Measurements from ENCODE around the gene SNX3. TPM values are rescaled to one million over a fixed set of nuclear protein-coding genes. Genes with fewer than 3 reads are reported as not detected.

Gene SNX3
- total and polyA plus RNA-seq, 12 donors = 115 to 491 (median 230) TPM

DNA sequence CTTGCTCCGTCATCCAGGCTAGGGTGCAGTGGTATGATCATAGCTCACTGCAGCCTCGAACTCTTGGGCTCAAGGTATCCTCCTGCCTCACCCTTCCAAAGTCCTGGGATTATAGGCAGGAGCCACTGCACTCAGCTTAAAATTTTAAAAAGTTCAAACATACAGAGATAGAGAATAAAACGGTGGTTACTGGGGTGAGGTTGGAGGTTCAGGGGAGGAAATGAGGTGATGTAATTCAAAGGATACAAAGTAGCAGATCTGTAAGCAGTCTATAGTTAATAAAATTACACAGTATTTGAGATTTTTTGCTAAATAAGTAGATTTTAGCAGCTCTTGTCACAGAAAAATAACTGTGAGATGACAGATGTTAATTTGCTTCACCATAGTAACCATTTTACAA, 26.5 kb upstream of the SNX3 start:
- Histone ChIP-seq H3K9me3 (replicated peaks in 1 of 3) (no peaks in the 10 kb centered on the region), H3K4me1 (replicated peaks in 1 of 2) (no peaks in the 10 kb centered on the region), H3K27me3 (no peaks in the 10 kb centered on the region), H3K36me3 (replicated peaks in 1 of 2) (no peaks in the 10 kb centered on the region), H3K27ac (no peak overlapping the region), H3K4me3 (no peak overlapping the region)
- TF ChIP-seq POLR2A (IDR thresholded peaks at IDR 0.05) = no peak
- TF ChIP-seq, protein P1, sequence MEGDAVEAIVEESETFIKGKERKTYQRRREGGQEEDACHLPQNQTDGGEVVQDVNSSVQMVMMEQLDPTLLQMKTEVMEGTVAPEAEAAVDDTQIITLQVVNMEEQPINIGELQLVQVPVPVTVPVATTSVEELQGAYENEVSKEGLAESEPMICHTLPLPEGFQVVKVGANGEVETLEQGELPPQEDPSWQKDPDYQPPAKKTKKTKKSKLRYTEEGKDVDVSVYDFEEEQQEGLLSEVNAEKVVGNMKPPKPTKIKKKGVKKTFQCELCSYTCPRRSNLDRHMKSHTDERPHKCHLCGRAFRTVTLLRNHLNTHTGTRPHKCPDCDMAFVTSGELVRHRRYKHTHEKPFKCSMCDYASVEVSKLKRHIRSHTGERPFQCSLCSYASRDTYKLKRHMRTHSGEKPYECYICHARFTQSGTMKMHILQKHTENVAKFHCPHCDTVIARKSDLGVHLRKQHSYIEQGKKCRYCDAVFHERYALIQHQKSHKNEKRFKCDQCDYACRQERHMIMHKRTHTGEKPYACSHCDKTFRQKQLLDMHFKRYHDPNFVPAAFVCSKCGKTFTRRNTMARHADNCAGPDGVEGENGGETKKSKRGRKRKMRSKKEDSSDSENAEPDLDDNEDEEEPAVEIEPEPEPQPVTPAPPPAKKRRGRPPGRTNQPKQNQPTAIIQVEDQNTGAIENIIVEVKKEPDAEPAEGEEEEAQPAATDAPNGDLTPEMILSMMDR (IDR thresholded peaks at IDR 0.05) = no peak
- no peak for DNase-seq
- intact Hi-C loops (cut with DNase I) = no loop called here
- 82 to 88% (median 87%) methylated on average over 3 of the region's 3 CpGs for WGBS, 4 donors

DNA sequence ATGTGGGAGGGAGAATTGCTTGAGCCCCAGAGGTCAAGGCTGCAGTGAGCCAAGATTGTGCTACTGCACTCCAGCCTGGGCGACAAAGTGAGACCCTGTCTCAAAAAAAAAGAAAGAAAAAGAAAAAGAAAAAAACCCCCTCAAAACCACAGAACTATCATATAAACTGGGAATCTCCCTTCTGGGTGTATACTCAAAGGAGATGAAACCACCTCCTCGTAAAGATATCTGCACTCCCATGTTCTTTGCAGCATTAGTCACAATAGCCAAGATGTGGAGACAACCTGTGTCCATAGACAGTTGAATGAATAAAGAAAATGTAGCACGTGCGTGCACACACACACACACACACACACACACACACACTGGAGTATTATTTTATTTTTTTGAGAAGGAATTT, 25.5 kb upstream of the SNX3 start:
- no peaks in the 10 kb centered on the region for H3K36me3 ChIP-seq (replicated peaks in 1 of 2)
- H3K27ac ChIP-seq = no peak overlapping the region
- WGBS, 4 donors = 86 to 100% (median 91%) methylated on average over 4 of the region's 4 CpGs
- intact Hi-C loops (cut with DNase I) = no loop called here
- no peaks in the 10 kb centered on the region for H3K4me1 ChIP-seq (replicated peaks in 1 of 2)
- no peak for DNase-seq
- H3K4me3 ChIP-seq = no peak overlapping the region
- no peak for TF ChIP-seq POLR2A (IDR thresholded peaks at IDR 0.05)
- TF ChIP-seq, protein P1 (IDR thresholded peaks at IDR 0.05) = no peak
- H3K9me3 ChIP-seq (replicated peaks in 1 of 3) = no peaks in the 10 kb centered on the region
- H3K27me3 ChIP-seq = no peaks in the 10 kb centered on the region

DNA sequence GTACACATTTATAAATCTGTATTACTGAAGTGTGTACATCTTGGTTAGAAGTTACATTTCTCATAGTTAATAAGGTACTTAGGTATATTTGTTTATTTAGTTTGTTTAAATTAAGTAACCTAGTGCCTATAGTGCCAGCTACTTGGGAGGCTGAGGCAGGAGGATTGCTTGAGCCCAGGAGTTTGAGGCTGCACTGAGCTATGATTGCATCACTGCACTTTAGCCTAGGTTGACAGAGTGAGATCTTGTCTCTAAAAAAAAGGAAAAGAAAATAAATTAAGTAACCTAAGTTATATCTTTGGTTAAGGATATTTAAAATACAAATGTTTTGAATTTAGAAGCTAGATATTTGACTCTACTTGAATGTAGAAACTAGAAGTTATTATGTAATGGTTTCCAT, 24.5 kb upstream of the SNX3 start:
- no peak for DNase-seq
- intact Hi-C loops (cut with DNase I) = no loop called here
- no peaks in the 10 kb centered on the region for H3K4me1 ChIP-seq (replicated peaks in 1 of 2)
- no peaks in the 10 kb centered on the region for H3K9me3 ChIP-seq (replicated peaks in 1 of 3)
- TF ChIP-seq POLR2A (IDR thresholded peaks at IDR 0.05) = no peak
- TF ChIP-seq, protein P1 (IDR thresholded peaks at IDR 0.05) = no peak
- no peaks in the 10 kb centered on the region for H3K27me3 ChIP-seq
- H3K36me3 ChIP-seq (replicated peaks in 1 of 2) = no peaks in the 10 kb centered on the region
- H3K4me3 ChIP-seq = no peak overlapping the region
- H3K27ac ChIP-seq = no peak overlapping the region

DNA sequence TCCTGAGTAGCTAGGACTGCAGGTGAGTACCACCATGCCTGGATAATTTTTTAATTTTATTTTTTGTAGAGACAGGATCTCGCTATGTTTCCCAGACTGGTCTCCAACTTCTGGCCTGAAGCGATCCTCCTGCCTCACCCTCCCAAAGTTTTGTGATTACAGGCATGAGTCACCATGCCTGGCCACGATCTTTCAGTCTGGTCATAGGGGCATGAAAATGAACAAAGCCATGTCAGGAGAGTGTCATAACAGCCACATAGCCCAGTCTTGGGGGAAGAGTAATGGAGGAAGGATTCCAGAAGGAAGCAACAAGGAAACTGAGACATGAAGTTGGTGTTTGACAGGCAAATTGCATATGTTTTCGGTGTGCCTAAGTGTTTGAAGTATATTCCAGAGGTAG, 17.0 kb upstream of the SNX3 start:
- no peak for DNase-seq

More for the DNA sequence above, 17.0 kb upstream of the SNX3 start:
- intact Hi-C loops (cut with DNase I) = no loop called here
- TF ChIP-seq POLR2A (IDR thresholded peaks at IDR 0.05) = no peak
- TF ChIP-seq, protein P1 (IDR thresholded peaks at IDR 0.05) = no peak
- Histone ChIP-seq H3K9me3 (replicated peaks in 1 of 3) (no peaks in the 10 kb centered on the region), H3K4me1 (replicated peaks in 1 of 2) (no peaks in the 10 kb centered on the region), H3K27me3 (no peaks in the 10 kb centered on the region), H3K27ac (no peak overlapping the region), H3K36me3 (replicated peaks in 1 of 2) (no peaks in the 10 kb centered on the region), H3K4me3 (no peak overlapping the region)
- 79 to 86% (median 83%) methylated on average over 4 of the region's 4 CpGs for WGBS, 4 donors

Measured in adrenal gland (tissue), 12 donors.